ENCODE data around the gene GJD4.

Gene GJD4

GRCh38 chr10:35572583-35572982 lies 32.6 kb upstream of the GJD4 start:
- no peak overlapping the region for H3K4me3 Mint-ChIP-seq
- H3K27me3 Mint-ChIP-seq, result no peaks in the 10 kb centered on the region
- H3K36me3 Mint-ChIP-seq (ENCODE audit: low read depth), result peaks cover 28% of the 10 kb centered on the region
- H3K9me3 Mint-ChIP-seq, result peaks cover 5% of the 10 kb centered on the region
- DNase-seq (no peak), ATAC-seq (no peak)
- peak overlapping the region; percentile 46 for H3K27ac Mint-ChIP-seq
- no peaks in the 10 kb centered on the region for H3K4me1 Mint-ChIP-seq

DNA sequence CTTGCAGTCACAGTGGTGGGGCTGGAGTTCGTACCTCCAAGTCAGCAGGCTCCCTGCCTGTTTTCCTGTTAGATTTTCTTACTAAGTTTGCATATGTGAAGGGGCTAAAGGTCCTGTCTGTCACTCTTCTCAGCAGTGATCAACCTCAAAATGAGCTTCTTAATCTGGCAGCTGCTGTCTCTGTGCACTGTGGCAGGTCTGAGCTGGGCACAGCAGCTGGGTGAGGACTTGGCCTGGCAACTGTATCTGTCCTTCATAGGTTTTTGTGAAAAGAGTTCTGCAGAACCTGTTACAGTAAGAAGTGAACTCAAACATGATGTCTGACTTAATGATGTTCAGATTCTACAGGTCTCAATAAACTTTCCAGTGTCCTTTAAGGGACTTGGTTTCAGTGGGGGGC lies 31.3 kb upstream of the GJD4 start:
- peaks cover 10% of the 10 kb centered on the region for H3K9me3 Mint-ChIP-seq
- no peak for DNase-seq
- no peaks in the 10 kb centered on the region for H3K27me3 Mint-ChIP-seq
- no peaks in the 10 kb centered on the region for H3K4me1 Mint-ChIP-seq
- H3K36me3 Mint-ChIP-seq (ENCODE audit: low read depth), result peaks cover 31% of the 10 kb centered on the region
- ATAC-seq, result no peak
- H3K4me3 Mint-ChIP-seq, result no peak overlapping the region
- no peak overlapping the region for H3K27ac Mint-ChIP-seq

DNA sequence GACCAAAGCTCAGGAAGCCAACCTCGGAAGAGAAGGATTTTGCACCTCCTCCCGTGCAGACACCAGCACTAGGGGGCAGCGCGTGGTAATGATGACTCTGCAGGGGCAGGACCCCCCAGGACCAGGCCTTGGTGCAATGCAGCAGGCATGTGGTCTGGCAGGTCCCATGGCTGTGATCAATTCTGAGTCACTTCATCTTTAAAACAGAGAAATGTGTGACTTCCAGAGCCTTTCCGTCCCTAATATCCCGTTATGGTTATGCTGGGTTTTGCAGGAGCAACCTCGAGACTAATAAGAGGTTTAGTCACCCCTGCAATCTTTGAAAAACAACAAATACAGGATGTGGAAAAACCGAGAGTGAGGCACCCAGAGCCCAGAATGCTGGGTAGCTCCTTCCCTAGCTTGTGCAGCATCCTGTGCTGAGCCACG lies 30.2 kb upstream of the GJD4 start:
- Mint-ChIP-seq H3K27me3 (no peaks in the 10 kb centered on the region), H3K9me3 (peaks cover 10% of the 10 kb centered on the region), H3K4me3 (no peak overlapping the region), H3K27ac (no peak overlapping the region), H3K36me3 (ENCODE audit: low read depth) (peaks cover 24% of the 10 kb centered on the region), H3K4me1 (no peaks in the 10 kb centered on the region)
- ATAC-seq (no peak), DNase-seq (no peak)

DNA sequence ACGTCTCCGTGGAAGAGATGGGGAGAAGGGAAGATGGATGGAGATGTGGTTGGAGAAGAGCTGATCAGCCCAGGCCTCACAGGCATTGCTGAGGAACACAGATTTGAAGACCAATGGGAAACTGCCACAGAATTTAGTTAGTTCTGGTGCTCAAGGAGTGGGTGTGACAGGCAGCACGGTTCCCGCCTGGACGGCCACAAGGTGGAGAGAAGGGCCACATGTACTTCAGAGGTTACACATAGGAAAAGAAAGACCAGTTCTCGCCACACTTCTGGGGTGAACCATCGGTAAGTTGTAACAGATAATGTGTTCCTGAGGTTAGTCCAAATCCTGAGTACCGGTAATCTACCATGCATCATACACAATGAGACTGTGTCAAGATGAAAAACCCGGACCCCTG lies 29.5 kb upstream of the GJD4 start:
- Mint-ChIP-seq H3K9me3 (peaks cover 10% of the 10 kb centered on the region), H3K27me3 (no peaks in the 10 kb centered on the region), H3K36me3 (ENCODE audit: low read depth) (peaks cover 24% of the 10 kb centered on the region), H3K4me3 (no peak overlapping the region), H3K4me1 (no peaks in the 10 kb centered on the region), H3K27ac (no peak overlapping the region)
- no peak for DNase-seq
- no peak for ATAC-seq

DNA sequence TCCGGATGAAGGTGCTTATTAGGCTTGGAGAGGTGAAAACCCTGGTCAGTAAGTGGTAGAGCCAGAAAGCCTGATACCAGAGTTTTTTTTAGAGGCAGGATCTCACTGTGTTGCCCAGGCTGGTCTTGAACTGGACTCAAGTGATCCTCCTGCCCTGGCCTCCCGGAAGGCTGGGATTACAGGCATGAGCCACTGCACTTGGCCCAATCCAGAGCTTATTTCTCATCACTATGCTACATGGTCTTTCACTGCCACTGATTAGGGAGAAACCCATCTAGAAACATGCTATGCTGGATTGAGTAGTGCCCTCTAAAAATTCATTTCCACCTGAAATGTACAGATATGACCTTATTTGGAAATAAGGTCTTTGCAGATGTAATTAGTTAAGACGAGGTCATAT lies 28.4 kb upstream of the GJD4 start:
- no peaks in the 10 kb centered on the region for H3K27me3 Mint-ChIP-seq
- no peak overlapping the region for H3K4me3 Mint-ChIP-seq
- H3K4me1 Mint-ChIP-seq, result no peaks in the 10 kb centered on the region
- no peak for DNase-seq
- peaks cover 10% of the 10 kb centered on the region for H3K9me3 Mint-ChIP-seq
- H3K27ac Mint-ChIP-seq, result no peak overlapping the region
- peaks cover 20% of the 10 kb centered on the region for H3K36me3 Mint-ChIP-seq (ENCODE audit: low read depth)
- no peak for ATAC-seq

DNA sequence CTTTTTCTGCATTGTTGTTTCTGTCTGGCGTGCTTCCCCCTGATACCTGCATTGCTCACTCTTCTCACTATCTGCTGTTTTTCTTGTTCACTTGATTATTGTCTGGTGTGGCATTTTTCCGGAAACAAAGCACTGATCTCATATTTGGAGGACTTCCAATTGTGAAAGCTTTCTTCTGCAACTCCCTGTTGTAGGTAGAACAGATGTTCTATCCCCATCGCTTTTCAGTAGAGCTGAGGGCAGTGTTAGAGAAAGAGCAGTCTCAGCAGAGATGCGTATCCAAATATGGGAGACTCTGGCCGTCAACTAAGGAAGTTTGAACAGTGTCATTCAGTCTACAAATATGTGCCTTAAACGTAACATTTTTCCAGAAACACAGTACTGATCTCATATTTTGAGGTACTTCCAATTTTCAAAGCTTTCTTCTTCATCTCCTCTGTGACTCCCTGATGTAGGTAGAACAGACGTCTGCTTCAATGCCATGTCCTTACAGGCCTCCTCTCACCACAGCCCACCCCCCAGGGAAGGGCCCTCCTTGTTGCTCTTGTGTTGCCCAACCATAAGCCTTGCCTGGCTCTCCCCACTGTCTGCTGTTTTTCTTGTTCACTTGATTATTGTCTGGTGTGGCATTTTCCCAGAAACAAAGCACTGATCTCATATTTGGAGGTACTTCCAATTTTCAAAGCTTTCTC lies 27.1 kb upstream of the GJD4 start:
- H3K27ac Mint-ChIP-seq, result no peak overlapping the region
- H3K36me3 Mint-ChIP-seq (ENCODE audit: low read depth), result peaks cover 15% of the 10 kb centered on the region
- DNase-seq (no peak), ATAC-seq (no peak)
- no peak overlapping the region for H3K4me3 Mint-ChIP-seq
- peaks cover 10% of the 10 kb centered on the region for H3K9me3 Mint-ChIP-seq
- H3K27me3 Mint-ChIP-seq, result no peaks in the 10 kb centered on the region
- no peaks in the 10 kb centered on the region for H3K4me1 Mint-ChIP-seq

DNA sequence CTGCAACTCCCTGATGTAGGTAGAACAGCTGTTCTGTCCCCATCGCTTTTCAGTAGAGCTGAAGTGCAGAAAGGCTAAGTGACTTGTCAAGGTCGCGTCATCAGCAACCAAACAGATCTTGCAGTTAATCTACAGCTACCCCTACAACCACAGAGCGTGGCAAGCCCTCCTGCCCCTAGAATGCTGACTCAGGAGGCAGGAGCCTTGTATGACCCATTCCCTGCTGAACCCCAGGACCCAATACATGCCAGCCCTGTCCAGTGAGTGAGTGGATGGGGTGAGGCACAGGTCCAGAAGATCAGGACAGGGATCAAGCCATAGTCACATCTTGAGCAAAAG lies 26.6 kb upstream of the GJD4 start:
- H3K27me3 Mint-ChIP-seq, result no peaks in the 10 kb centered on the region

DNA sequence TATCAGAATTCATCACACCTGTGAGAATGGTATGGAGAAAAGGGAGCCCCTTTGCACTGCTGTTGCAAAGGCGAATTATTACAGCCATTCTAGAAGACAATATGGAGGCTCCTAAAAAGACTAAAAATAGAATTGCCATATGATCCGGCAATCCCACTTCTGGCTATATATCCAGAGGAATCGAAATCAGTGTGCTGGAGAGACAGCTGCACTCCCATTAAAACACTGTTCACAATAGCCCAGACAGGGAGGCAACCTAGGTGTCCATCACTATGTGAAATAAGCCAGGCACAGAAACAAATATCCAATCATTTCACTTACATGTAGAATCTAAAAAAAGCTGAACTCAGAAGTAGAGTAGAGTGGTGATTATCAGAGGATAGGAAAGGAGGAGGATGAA lies 26.0 kb upstream of the GJD4 start:
- no peak for ATAC-seq
- no peak overlapping the region for H3K27ac Mint-ChIP-seq
- H3K9me3 Mint-ChIP-seq, result peaks cover 10% of the 10 kb centered on the region
- H3K4me1 Mint-ChIP-seq, result no peaks in the 10 kb centered on the region
- H3K4me3 Mint-ChIP-seq, result no peak overlapping the region
- no peaks in the 10 kb centered on the region for H3K27me3 Mint-ChIP-seq
- no peak for DNase-seq
- H3K36me3 Mint-ChIP-seq (ENCODE audit: low read depth), result peaks cover 10% of the 10 kb centered on the region

More for the DNA sequence above, 26.6 kb upstream of the GJD4 start:
- Mint-ChIP-seq H3K36me3 (ENCODE audit: low read depth) (peaks cover 14% of the 10 kb centered on the region), H3K4me3 (no peak overlapping the region), H3K9me3 (peaks cover 10% of the 10 kb centered on the region), H3K27ac (no peak overlapping the region), H3K4me1 (no peaks in the 10 kb centered on the region)
- no peak for ATAC-seq
- DNase-seq, result no peak

GRCh38 chr10:35579726-35580422 lies 25.3 kb upstream of the GJD4 start:
- Mint-ChIP-seq H3K27me3 (no peaks in the 10 kb centered on the region), H3K36me3 (ENCODE audit: low read depth) (peaks cover 7% of the 10 kb centered on the region), H3K27ac (no peak overlapping the region), H3K4me1 (no peaks in the 10 kb centered on the region), H3K4me3 (no peak overlapping the region), H3K9me3 (peaks cover 10% of the 10 kb centered on the region)
- DNase-seq, result no peak
- no peak for ATAC-seq

GRCh38 chr10:35580423-35580770 lies 24.7 kb upstream of the GJD4 start:
- Mint-ChIP-seq H3K9me3 (peaks cover 8% of the 10 kb centered on the region), H3K4me3 (no peak overlapping the region), H3K4me1 (no peaks in the 10 kb centered on the region), H3K27ac (no peak overlapping the region), H3K27me3 (peaks cover 5% of the 10 kb centered on the region), H3K36me3 (ENCODE audit: low read depth) (peaks cover 5% of the 10 kb centered on the region)
- ATAC-seq, result no peak
- DNase-seq, result no peak

DNA sequence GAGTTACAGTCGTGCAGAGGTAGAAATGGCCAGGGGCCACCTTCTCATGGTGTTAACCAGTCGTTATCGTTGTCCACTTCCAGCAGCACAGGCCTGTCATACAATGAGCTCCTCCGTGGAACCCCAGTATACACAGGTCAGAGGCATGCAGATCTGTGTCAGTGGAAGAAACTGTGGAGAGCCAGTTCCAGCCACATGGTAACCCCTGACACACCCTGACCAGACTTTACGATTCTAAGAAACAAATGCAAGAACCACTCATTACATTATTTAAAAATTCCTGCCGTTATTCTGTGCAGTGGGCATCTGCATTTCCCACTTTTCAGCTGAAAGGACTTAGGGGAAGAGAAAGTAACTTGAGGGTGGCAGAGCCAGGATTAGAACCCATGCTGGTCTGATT lies 23.5 kb upstream of the GJD4 start:
- Mint-ChIP-seq H3K4me3 (no peak overlapping the region), H3K4me1 (no peaks in the 10 kb centered on the region), H3K27me3 (peaks cover 6% of the 10 kb centered on the region), H3K27ac (no peak overlapping the region), H3K36me3 (ENCODE audit: low read depth) (peaks cover 3% of the 10 kb centered on the region), H3K9me3 (peaks cover 5% of the 10 kb centered on the region)
- DNase-seq, result no peak
- no peak for ATAC-seq

GRCh38 chr10:35584946-35585345 lies 20.2 kb upstream of the GJD4 start:
- no peaks in the 10 kb centered on the region for H3K4me1 Mint-ChIP-seq
- no peaks in the 10 kb centered on the region for H3K9me3 Mint-ChIP-seq
- no peaks in the 10 kb centered on the region for H3K36me3 Mint-ChIP-seq (ENCODE audit: low read depth)
- peaks cover 8% of the 10 kb centered on the region for H3K27me3 Mint-ChIP-seq
- ATAC-seq (no peak), DNase-seq (no peak)
- no peak overlapping the region for H3K4me3 Mint-ChIP-seq
- H3K27ac Mint-ChIP-seq, result no peak overlapping the region

DNA sequence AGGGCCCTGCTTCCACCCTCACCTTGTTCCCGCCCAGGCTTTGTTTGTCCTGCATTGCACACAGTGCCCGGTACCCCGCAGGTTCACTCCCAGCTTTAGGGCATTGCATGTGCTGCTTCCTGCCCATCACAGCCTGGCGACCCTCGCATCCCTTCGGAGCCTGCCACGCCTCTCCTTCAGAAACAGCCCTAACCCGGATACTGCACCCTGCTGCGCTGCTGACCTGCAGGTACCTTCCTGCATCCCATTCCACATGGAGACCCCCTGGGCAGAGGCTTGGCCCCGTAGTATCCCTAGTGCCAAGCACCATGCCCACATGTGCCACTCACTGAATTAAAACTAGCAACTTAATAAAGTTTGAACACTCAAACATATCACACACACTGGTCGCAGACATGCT lies 19.8 kb upstream of the GJD4 start:
- DNase-seq (no peak), ATAC-seq (no peak)
- Mint-ChIP-seq H3K4me1 (no peaks in the 10 kb centered on the region), H3K27me3 (peaks cover 8% of the 10 kb centered on the region), H3K27ac (no peak overlapping the region), H3K9me3 (no peaks in the 10 kb centered on the region), H3K4me3 (no peak overlapping the region), H3K36me3 (ENCODE audit: low read depth) (no peaks in the 10 kb centered on the region)

- no peak overlapping the region for H3K27ac Mint-ChIP-seq
Observed at GRCh38 chr10:35585903-35586535, 19.1 kb upstream of the GJD4 start.

DNA sequence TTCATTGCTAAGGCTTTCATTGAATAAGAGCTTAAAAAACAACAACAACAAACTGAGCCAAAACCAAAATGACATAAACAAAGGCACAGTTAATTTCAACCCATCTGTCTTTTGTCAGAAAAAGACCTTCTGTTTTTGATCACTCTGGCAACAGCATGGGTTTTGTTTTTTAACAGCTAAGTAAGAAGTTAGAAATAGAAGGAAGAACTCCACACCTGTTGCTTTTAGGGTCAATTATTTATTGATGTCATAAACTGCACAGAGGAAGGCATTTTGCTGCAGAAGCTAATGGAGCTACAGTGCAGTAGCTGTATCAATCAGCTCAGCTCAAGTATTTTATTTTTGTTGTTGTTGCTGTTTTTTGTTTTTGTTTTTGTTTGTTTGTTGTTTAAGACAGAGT lies 16.3 kb upstream of the GJD4 start:
- Mint-ChIP-seq H3K9me3 (peaks cover 16% of the 10 kb centered on the region), H3K4me3 (no peak overlapping the region), H3K36me3 (ENCODE audit: low read depth) (no peaks in the 10 kb centered on the region), H3K27me3 (peaks cover 15% of the 10 kb centered on the region), H3K27ac (no peak overlapping the region), H3K4me1 (no peaks in the 10 kb centered on the region)
- ATAC-seq (no peak), DNase-seq (no peak)

More at GRCh38 chr10:35585903-35586535, 19.1 kb upstream of the GJD4 start:
- Mint-ChIP-seq H3K27me3 (peaks cover 12% of the 10 kb centered on the region), H3K9me3 (peaks cover 3% of the 10 kb centered on the region), H3K4me3 (no peak overlapping the region), H3K36me3 (ENCODE audit: low read depth) (no peaks in the 10 kb centered on the region), H3K4me1 (no peaks in the 10 kb centered on the region)
- ATAC-seq (no peak), DNase-seq (no peak)

Data from activated naive CD8-positive, alpha-beta T cell treated with anti-CD3 and anti-CD28 coated beads, Interleukin-2, amount 50 U/mL, for 24 hours (primary cell).